Testis (tissue), 2 donors: Measurements from ENCODE around the gene RTKN.

Source experiments
- CTCF ChIP-seq, 3 experiments: fragments of 450-650 bp in 2 of 3; fragments of 200-600 bp in 1 of 3; sonication (generic) in 1 of 3; IDR thresholded peaks; one replicate each; pipeline ENCODE4 v1.5.1; 2016 to 2019; ENCODE audit warnings: antibody characterized with exemption in 3 of 3, mild to moderate bottlenecking in 2 of 3, moderate library complexity in 1 of 3
- POLR2A ChIP-seq: fragments of 450-650 bp; IDR thresholded peaks from one replicate; pipeline ENCODE4 v1.6.1; 2017; ENCODE audit warnings: antibody characterized with exemption, mild to moderate bottlenecking, moderate library complexity

GRCh38 chr2:74438248-74438647 lies 3.5 kb downstream of the RTKN start:
- TF ChIP-seq CTCF (IDR thresholded peaks at IDR 0.05) (no peak), POLR2A (no peak)
